Activated CD8-positive, alpha-beta memory T cell treated with anti-CD3 and anti-CD28 coated beads, Interleukin-2, amount 50 U/mL, for 1 hour (primary cell): ENCODE results near the gene TUT1.
"Not testable (repeated sequence)": the region's sequence is repeated elsewhere in the genome, so short reads cannot be mapped to it uniquely, and the experiment has no call there.

Experiments used
- DNase-seq: peaks from one replicate; pipeline ENCODE4 v3.0.0-alpha.2; 2020; ENCODE audit errors: extremely low read depth

Gene TUT1

DNA sequence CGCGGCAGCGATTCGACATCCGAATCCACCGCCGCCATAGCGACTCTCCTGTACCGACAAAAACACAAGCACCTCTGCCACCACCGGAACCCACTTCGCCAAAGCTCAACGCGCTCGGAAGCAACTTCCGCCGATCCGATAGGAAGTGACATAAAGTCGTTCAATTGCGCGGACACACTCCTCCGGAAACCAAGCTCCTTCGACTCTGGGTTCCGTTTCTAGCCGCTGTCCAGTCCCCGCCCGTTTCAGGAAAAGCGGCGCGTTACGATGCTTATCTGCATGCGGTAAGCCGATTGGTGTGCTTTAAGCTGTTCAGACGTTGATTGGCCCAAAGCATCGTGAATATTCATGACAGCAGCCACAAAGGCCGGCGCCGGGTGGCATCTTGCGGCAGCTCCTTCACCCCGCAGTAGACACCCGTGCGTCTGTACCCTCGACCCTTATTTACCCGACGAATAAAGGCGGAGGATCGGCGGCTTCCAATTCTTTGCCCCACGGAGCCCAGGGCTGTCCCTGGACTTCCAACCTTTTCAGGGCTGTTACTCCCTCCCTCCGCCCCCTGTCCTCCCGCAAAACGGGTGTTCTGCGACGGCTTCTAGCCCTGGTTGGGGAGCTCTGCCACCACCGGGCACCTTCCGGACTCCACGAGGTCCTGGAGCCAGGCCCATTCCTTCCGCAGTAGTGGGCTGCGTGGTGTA lies at the start of gene TUT1:
TUT1 (minus strand) TSS at position 76 of the 698 bp plus-strand sequence; CDS start at position 38, 38 bp downstream.
- peak; percentile 96 for DNase-seq

- no peak for DNase-seq
These were observed 41.2 kb upstream of the TUT1 start for GRCh38 chr11:62632492-62632891.

DNA sequence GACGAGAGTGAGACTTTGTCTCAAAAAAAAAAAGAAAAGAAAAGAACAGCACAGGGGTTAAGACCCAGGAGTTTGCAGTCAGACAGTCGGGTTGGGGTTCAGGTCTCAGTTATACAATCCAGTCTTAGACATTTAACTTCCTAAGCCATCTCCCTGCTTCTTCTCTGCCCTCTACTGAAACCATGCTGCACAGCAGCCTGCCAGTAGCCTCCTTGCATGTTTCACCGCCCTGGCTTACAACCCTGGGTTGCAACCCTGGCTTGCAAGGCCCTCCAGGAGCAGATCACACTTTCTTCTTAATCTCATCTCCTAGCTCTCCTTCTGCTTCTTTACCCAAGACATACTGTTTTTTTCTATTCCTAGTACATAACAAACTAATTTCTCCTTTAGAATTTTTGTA lies 36.4 kb upstream of the TUT1 start:
- DNase-seq, result no peak

DNA sequence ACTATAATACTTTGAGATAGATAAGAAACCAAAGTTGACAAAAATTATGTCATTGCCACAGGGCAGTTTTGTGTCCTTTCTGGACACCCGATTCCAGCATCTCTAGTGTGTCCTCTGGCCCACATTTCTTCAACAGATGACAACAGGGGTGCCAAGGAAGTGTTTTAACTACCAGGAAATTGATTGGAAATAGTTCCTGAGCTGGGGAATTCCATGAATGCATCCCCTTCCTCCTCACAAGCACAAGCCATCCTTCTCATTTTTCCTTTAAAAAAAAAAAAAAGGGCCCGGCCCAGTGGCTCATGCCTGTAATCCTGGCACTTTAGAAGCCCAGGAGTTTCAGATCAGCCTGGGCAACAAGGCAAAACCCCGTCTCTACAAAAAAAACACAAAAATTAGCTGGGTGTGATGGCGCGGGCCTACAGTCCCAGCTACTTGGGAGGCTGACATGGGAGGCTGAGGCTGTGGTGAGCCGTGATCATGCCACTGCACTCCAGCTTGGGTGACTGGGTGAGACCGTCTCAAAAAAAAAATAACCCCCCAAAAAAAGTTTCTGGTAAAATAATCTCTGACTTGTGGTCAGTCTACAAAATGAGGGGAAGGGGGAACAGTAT lies 31.3 kb upstream of the TUT1 start:
- DNase-seq, result no peak

DNA sequence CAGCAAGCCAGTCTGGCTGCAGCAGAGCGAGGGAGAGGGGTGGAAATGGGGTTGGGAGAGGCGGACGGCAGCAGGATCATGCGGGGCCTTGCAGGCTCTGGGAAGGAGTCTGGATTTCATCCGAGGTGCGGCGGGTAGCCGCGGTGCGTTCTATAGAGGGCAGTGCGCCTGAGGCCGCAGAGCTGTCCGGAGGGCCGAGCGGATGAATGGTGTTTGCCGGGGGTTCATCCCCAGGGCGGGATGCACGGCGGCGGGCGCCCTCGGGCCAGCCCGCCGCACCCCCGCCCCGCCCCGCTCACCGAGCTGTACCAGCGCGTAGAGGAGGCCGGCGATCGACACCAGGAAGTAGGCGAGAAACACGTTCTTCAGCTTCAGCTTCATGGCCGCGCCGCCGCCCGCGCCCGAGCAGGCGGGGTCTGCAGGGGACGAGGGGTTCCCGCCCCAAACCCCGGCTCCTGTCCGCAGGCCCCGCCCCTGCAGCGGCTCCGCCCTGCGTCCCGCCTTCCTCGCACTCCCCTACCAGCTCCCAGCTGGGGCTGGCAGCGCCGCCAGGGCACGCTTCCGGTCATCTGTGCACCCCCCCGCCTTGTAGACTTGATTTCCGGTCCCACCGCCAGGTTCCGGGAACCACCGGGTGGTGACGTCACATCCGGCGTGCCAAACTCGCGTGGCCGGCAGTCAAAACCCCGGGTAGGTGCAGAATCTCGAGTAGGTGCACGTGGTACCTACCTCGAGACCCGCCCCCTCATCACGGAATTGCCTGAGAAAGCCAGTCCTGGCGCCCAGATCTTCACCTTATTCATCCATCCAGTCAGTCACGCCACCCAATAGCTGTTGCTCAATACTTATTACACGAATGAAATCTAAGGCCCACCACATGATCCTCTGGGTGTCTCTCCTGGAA lies 30.5 kb upstream of the TUT1 start, which contains the start of gene B3GAT3:
B3GAT3 (minus strand) TSS at position 420 of the 904 bp plus-strand sequence; CDS start at position 381, 39 bp downstream.
- DNase-seq, result peak; percentile 95

GRCh38 chr11:62621027-62621566 lies 29.8 kb upstream of the TUT1 start:
- DNase-seq, result no peak

DNA sequence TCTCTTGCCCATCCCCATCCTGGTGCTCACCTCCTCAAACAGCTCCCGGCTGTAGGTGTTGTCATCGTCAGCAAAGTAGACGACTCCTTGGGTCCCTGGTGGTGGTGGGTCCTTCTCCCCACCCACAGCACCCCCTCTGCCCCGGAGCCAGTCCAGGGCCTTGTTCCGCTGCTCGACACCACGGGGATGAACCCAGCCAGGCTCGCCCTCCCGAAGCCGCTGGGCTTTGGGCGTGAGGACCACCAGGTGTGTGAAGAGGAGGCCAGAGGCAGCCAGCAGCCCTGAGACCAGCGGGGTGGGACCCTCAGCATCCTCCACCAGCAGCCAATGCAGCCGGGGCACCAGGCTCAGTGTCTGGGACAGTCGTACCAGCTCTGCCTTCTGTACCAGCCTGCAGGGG lies 25.6 kb upstream of the TUT1 start:
- DNase-seq, result not testable (repeated sequence)

DNA sequence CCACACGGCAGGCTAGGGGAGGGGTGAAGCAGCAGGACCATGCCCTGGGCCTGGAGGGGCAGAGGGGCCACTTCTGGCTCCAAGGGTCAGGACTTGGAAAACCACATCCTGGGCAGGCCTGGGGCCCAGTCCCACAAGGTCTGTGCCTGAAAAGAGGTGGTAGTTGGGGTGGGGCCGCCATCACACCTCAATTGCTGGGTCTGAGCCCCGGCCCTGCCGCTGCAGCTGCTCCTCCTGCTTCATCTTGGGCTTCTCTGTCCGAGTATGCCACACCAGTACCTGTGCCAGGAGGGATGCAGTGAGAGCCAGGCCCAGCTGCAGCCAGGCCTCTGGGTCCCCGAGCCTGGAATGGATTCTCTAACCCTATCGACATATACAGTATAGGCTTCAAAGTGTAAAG lies 24.2 kb upstream of the TUT1 start:
- DNase-seq, result no peak

- no peak for DNase-seq
These were observed 23.0 kb upstream of the TUT1 start for GRCh38 chr11:62614275-62614674.

DNA sequence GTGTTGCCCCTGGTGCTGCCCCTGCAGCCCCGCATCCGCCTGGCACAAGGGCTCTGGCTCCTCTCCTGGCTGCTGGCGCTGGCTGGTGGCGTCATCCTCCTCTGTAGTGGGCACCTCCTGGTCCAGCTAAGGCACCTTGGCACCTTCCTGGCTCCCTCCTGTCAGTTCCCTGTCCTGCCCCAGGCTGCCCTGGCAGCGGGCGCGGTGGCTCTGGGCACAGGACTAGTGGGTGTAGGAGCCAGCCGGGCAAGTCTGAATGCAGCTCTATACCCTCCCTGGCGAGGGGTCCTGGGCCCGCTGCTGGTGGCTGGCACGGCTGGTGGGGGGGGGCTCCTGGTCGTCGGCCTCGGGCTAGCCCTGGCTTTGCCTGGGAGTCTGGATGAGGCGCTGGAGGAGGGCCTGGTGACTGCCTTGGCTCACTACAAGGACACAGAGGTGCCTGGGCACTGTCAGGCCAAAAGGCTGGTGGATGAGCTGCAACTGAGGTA lies 22.0 kb upstream of the TUT1 start:
- no peak for DNase-seq

DNA sequence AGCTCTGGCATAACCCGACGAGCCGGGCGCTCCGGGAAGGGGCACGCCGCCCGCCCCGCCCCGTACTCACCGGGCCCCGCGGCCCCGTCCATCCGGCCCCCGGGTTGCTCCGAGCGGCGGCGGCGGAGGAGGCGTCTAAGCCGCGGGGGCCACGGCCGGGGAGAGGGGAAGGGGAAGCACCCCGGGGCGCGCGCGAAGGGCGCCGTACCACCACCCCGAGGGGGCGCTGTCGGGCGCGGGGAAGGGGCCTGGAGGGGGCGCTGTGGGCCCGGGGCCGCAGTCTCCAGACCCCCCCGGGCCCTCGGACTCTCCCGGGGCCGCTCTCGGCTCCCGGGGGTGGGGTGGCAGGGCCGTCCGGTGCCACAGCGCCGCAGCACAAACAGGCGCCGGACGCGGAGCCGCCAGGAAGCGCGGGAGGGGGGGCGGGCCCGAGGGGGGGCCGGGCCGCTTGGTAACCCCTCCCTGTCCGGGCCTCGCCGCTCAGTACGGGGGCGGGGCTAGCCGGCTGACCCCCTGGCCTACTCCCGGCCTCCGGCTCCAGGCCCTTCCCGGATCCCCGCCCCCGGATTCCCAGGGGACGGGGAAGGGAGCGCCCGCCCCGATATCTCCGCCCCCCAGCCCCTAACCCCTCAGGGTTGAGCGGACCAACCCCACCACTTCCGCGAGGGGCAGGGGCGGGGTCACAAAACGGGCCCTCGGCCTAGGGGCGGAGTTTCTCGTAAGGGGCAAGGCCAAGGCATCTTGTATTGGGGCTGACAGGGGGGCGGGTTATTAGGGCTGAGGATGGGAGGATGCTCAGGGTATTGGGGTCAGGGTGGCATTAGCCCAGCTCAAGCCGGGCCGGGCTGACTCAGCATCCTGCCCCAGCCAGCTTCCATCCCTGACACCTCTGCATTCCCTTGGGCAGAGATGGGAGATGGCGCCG lies 21.3 kb upstream of the TUT1 start, which contains the start of the genes EML3 and ROM1:
EML3 (minus strand) TSS at position 410 of the 925 bp plus-strand sequence; CDS start at position 92, 318 bp downstream.
ROM1 (plus strand) TSS at position 892 of the 925 bp plus-strand sequence; CDS start at position 917, 25 bp downstream.
- DNase-seq, result peak; percentile 65

- DNase-seq, result no peak
These were observed 20.5 kb upstream of the TUT1 start for GRCh38 chr11:62611705-62612365.

DNA sequence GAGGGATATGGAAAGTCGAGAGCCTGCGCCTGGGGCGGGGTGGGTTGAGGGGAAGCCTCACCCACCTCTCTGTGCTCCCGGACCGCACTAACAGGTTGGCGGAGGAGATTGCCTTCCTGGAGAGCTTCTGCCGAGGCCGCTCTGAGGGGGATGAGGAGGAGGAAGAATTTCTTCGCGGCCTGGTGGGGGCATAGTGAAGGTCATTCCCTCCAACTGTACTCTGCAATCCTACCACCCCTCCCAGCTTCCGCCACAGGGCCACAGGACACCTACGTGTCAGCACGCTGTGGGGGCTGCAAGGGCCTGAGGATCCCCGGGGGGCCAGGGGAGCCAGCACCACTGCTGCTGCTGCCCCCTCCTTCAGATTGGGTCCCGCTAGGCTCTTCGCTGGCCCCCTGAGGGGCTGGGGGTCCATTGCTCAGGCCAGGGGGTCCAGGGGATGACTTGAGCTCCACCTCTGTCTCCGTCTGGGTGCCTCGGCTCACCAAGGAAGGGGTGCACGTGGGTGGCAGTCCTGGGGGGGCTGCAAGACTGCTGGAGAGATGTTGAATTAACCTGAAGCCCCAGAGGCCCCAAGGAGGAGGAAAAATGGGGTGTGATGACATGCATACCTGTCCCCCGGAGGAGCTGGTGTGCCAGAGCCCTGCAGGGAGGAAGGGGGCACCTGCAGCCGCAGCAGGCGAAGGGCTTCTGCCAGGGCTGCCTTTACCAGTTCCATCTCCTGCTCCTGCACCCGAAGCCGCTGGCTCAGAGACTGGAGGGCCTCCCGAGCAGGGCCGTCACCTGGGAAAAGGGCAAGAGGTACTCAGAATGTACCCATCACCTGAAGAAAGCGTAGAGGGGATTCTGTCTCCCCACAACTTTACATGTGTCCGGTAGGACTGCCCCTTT lies 19.7 kb upstream of the TUT1 start:
- DNase-seq, result no peak

DNA sequence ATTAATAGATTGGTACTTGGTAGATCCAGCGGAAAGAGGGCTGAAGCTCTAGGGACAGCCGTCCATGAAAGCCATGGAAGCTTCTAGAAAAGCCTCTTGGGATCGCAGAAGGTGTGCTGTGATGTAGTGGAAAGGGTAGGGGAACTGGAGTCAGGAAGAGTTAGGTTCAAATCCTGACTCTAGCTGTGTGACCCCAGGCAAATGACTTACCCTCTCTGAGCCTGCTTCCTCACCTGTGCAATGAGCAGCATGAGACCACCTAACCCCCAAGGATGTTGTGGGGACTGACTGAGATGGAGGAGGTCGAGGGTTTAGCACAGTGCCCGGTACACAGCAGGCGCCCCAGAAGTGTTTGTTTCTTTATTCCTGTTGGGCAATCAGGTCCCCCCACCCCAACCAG lies 19.1 kb upstream of the TUT1 start:
- no peak for DNase-seq

DNA sequence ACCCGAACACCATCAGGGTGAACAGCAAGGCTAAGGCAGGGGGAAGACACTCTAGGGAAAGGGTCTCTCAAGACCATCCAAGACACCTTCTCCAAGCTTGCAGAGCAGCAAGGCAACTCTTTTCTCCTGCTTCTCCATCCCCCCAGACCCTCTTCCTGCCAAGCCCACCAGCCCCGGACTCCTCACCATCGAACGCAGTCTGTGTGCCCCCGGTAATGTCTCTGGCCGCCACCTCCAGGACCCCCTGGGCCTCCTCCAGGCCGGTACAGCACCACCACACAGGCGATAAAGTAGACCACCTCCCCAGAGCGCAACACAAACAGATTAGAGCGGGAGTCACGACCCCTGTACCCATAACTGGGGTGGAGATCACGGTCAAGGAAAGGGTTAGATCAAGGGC lies 17.5 kb upstream of the TUT1 start:
- DNase-seq, result no peak

DNA sequence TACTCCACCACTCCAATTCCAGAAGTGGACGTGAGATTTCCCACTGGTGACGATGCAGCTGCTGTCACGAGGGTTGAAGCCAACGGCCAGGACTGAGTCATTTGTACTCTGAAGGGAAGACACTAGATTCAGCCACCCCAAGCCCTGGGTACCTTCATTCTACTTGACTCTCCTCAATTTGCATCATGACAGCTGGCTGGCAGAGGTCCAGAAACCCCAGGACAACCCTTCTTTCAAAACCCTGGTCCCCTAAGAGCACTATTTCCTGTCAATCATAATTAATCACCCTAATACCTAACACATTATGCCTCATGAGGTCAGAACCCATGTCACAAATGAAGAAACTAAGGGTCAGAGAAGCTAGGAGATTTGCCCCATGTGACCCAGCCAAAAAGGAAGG lies 16.4 kb upstream of the TUT1 start:
- DNase-seq, result no peak

GRCh38 chr11:62605902-62606301 lies 14.6 kb upstream of the TUT1 start:
- no peak for DNase-seq

GRCh38 chr11:62605467-62605866 lies 14.1 kb upstream of the TUT1 start:
- no peak for DNase-seq
